ENCODE data around the gene PCDHGA5.
"Not testable (repeated sequence)": the region's sequence is repeated elsewhere in the genome, so short reads cannot be mapped to it uniquely, and the experiment has no call there.

Gene PCDHGA5

GRCh38 chr5:141412854-141413539 is 49.0 kb downstream of the PCDHGA5 start, which contains the start of gene PCDHGA10:
PCDHGA10 (plus strand) TSS chr5:141412987; CDS start chr5:141413176, 189 bp downstream.
- Histone ChIP-seq H3K9ac (ENCODE audit: low read length) (peak within 1 kb of the TSS; percentile 17), H3K27ac (ENCODE audit: low read length) (no peak within 1 kb of the TSS), H3K27me3 (ENCODE audit: control insufficient read depth, insufficient read depth, low read length) (peaks cover 11% of the 10 kb centered on the region), H3K4me1 (ENCODE audit: control insufficient read depth, low read depth, low read length) (no peaks in the 10 kb centered on the region), H3K4me3 (ENCODE audit: low read length) (peak within 1 kb of the TSS; percentile 28), H3K36me3 (ENCODE audit: control insufficient read depth, low read depth, low read length) (no peaks in the 10 kb centered on the region), H3K9me3 (ENCODE audit: control insufficient read depth, low read depth, low read length) (peaks cover 6% of the 10 kb centered on the region)

- peaks cover 12% of the 10 kb centered on the region for H3K9me3 ChIP-seq (ENCODE audit: control insufficient read depth, low read depth, low read length)
- peaks cover 14% of the 10 kb centered on the region for H3K27me3 ChIP-seq (ENCODE audit: control insufficient read depth, insufficient read depth, low read length)
- H3K9ac ChIP-seq (ENCODE audit: low read length) = no peak overlapping the region
Measured at GRCh38 chr5:141413540-141414069, 49.6 kb downstream of the PCDHGA5 start.

GRCh38 chr5:141414548-141415274 is 50.7 kb downstream of the PCDHGA5 start:
- H3K4me3 ChIP-seq (ENCODE audit: low read length); H3K4me1 ChIP-seq (ENCODE audit: control insufficient read depth, low read depth, low read length); H3K36me3 ChIP-seq (ENCODE audit: control insufficient read depth, low read depth, low read length); H3K27ac ChIP-seq (ENCODE audit: low read length); H3K27me3 ChIP-seq (ENCODE audit: control insufficient read depth, insufficient read depth, low read length); H3K9ac ChIP-seq (ENCODE audit: low read length): not testable (repeated sequence)
- H3K9me3 ChIP-seq (ENCODE audit: control insufficient read depth, low read depth, low read length) = peaks cover 16% of the 10 kb centered on the region

More at GRCh38 chr5:141413540-141414069, 49.6 kb downstream of the PCDHGA5 start:
- no peaks in the 10 kb centered on the region for H3K36me3 ChIP-seq (ENCODE audit: control insufficient read depth, low read depth, low read length)
- H3K4me3 ChIP-seq (ENCODE audit: low read length) = no peak overlapping the region
- no peaks in the 10 kb centered on the region for H3K4me1 ChIP-seq (ENCODE audit: control insufficient read depth, low read depth, low read length)
- no peak overlapping the region for H3K27ac ChIP-seq (ENCODE audit: low read length)

GRCh38 chr5:141415275-141415618 is 51.3 kb downstream of the PCDHGA5 start:
- H3K9me3 ChIP-seq (ENCODE audit: control insufficient read depth, low read depth, low read length) = peaks cover 20% of the 10 kb centered on the region
- not testable (repeated sequence) for H3K4me3 ChIP-seq (ENCODE audit: low read length); H3K27me3 ChIP-seq (ENCODE audit: control insufficient read depth, insufficient read depth, low read length)

More at GRCh38 chr5:141415275-141415618, 51.3 kb downstream of the PCDHGA5 start:
- H3K4me1 ChIP-seq (ENCODE audit: control insufficient read depth, low read depth, low read length); H3K9ac ChIP-seq (ENCODE audit: low read length); H3K36me3 ChIP-seq (ENCODE audit: control insufficient read depth, low read depth, low read length); H3K27ac ChIP-seq (ENCODE audit: low read length): not testable (repeated sequence)

Measured in iPS-18a (cell line).